SK-N-SH (cell line): ENCODE measurements around the gene PDE4A. TPM values are rescaled to one million over a fixed set of nuclear protein-coding genes. Genes with fewer than 3 reads are reported as not detected.

ENCODE experiments used
- CTCF ChIA-PET: fragments of 300-600, 350-600 bp; formaldehyde crosslinking; extraction: SDS; loops from one replicate; lab custom pipeline; 2021; lab: Yijun Ruan, JAX
- POLR2A ChIA-PET: fragments of 350-600 bp; sonication (Branson Sonifier 250); formaldehyde crosslinking; extraction: SDS; loops from one replicate; lab custom pipeline; 2020; ENCODE audit warnings: antibody characterized with exemption, inconsistent platforms; lab: Yijun Ruan, JAX
- DNase-seq: peaks from one replicate; pipeline ENCODE4 v3.0.0; 2012
- H2AFZ ChIP-seq: fragments of 200-600 bp; sonication (generic); 2 replicates; pipeline ENCODE4 v1.8.1; 2016; ENCODE audit warnings: antibody characterized with exemption, mild to moderate bottlenecking, low read depth
- H3F3A ChIP-seq: fragments of 200-600 bp; sonication (generic); replicated peaks from 2 replicates; pipeline ENCODE3; 2016; ENCODE audit warnings: antibody characterized with exemption, mild to moderate bottlenecking; ENCODE audit not compliant: insufficient read depth
- H3K27ac ChIP-seq, 2 experiments: fragments of 200-500 bp in 1 of 2; fragments of 200-600 bp in 1 of 2; sonication (Bioruptor generic) in 1 of 2; sonication (generic), shearing (Covaris generic) in 1 of 2; 2 replicates each; pipeline versions ENCODE4 v1.5.1 to v1.6.1; 2014 to 2016; ENCODE audit warnings: low read depth in 2 of 2, inconsistent platforms in 1 of 2, low read length in 1 of 2, mild to moderate bottlenecking in 1 of 2, mixed read lengths in 1 of 2
- H3K27me3 ChIP-seq: fragments of 200-600 bp; sonication (generic), shearing (Covaris generic); 2 replicates; pipeline ENCODE4 v1.6.1; 2016; ENCODE audit warnings: mixed run types; ENCODE audit not compliant: insufficient read depth
- H3K36me3 ChIP-seq, 2 experiments: fragments of 200-500 bp in 1 of 2; fragments of 200-600 bp in 1 of 2; sonication (Bioruptor generic) in 1 of 2; sonication (generic) in 1 of 2; replicated peaks in 1 of 2; 2 replicates each; pipeline versions ENCODE3 to v1.5.1; 2014 to 2016; ENCODE audit warnings: low read length in 1 of 2, mild to moderate bottlenecking in 1 of 2; ENCODE audit not compliant: insufficient read depth in 2 of 2, control insufficient read depth in 1 of 2
- H3K4me1 ChIP-seq, 2 experiments: fragments of 200-500 bp in 1 of 2; fragments of 200-600 bp in 1 of 2; sonication (Bioruptor generic) in 1 of 2; sonication (generic), shearing (Covaris generic) in 1 of 2; 2 replicates each; pipeline versions ENCODE4 v1.5.1 to v1.6.1; 2014 to 2016; ENCODE audit warnings: low read depth in 1 of 2, low read length in 1 of 2, mixed run types in 1 of 2; ENCODE audit not compliant: insufficient read depth in 2 of 2, control insufficient read depth in 1 of 2
- H3K4me2 ChIP-seq: fragments of 200-600 bp; sonication (generic), shearing (Covaris generic); 2 replicates; pipeline ENCODE4 v1.6.1; 2017; ENCODE audit warnings: mixed run types
- H3K4me3 ChIP-seq, 2 experiments: fragments of 200-500 bp in 1 of 2; fragments of 200-600 bp in 1 of 2; sonication (Bioruptor generic) in 1 of 2; sonication (generic), shearing (Covaris generic) in 1 of 2; 2 replicates each; pipeline versions ENCODE4 v1.5.1 to v1.8.1; 2014 to 2016; ENCODE audit warnings: low read depth in 2 of 2, inconsistent platforms in 1 of 2, low read length in 1 of 2, mild to moderate bottlenecking in 1 of 2, mixed read lengths in 1 of 2, moderate library complexity in 1 of 2
- H3K79me2 ChIP-seq: fragments of 200-600 bp; sonication (generic); 2 replicates; pipeline ENCODE4 v1.8.1; 2017; ENCODE audit warnings: mild to moderate bottlenecking; ENCODE audit not compliant: insufficient read depth
- H3K9ac ChIP-seq: fragments of 200-600 bp; sonication (generic); 2 replicates; pipeline ENCODE4 v1.6.1; 2017; ENCODE audit warnings: mixed run types
- H3K9me2 ChIP-seq: fragments of 200-600 bp; sonication (generic); 2 replicates; pipeline ENCODE4 v1.6.1; 2017; ENCODE audit warnings: mixed run types
- H3K9me3 ChIP-seq: fragments of 200-600 bp; sonication (generic); 2 replicates; pipeline ENCODE4 v1.6.1; 2017; ENCODE audit warnings: mixed run types, mild to moderate bottlenecking, moderate library complexity
- H4K20me1 ChIP-seq: fragments of 200-600 bp; sonication (generic); 2 replicates; pipeline ENCODE4 v1.6.1; 2017; ENCODE audit warnings: mild to moderate bottlenecking, mixed run types; ENCODE audit not compliant: insufficient read depth
- EP300 ChIP-seq, 2 experiments: IDR thresholded peaks; 2 replicates each; pipeline versions ENCODE4 v1.4.0 to v1.6.1; 2012; ENCODE audit warnings: borderline replicate concordance in 1 of 2, low read depth in 1 of 2, low read length in 1 of 2
- GATA2 ChIP-seq: sonication (generic); formaldehyde crosslinking; IDR thresholded peaks from 2 replicates; pipeline ENCODE4 v1.5.0; 2020; ENCODE audit warnings: mild to moderate bottlenecking, missing genetic modification reagents
- JUND ChIP-seq: IDR thresholded peaks from 2 replicates; pipeline ENCODE4 v1.4.0; 2012
- POLR2AphosphoS5 ChIP-seq: IDR thresholded peaks from 2 replicates; pipeline ENCODE4 v1.6.1; 2012; ENCODE audit warnings: low read depth, low read length
- TAF1 ChIP-seq: IDR thresholded peaks from 2 replicates; pipeline ENCODE4 v1.6.1; 2012; ENCODE audit warnings: low read depth, mild to moderate bottlenecking, low read length, moderate library complexity, borderline replicate concordance
- TCF12 ChIP-seq: IDR thresholded peaks from 2 replicates; pipeline ENCODE4 v1.4.0; 2012
- TEAD4 ChIP-seq: IDR thresholded peaks from 2 replicates; pipeline ENCODE4 v1.4.0; 2012; ENCODE audit warnings: mild to moderate bottlenecking, borderline replicate concordance; ENCODE audit not compliant: insufficient read depth
- YY1 ChIP-seq: IDR thresholded peaks from 2 replicates; pipeline ENCODE4 v1.4.0; 2012; ENCODE audit warnings: low read depth, mild to moderate bottlenecking
- WGBS: methylation state at CpG from one replicate; pipeline ENCODE4 v1.1.6; 2017; ENCODE audit warnings: low lambda C conversion rate; 5-methylcytosine and 5-hydroxymethylcytosine counted together
- polyA plus RNA-seq, 3 experiments: library from polyadenylated mRNA; depleted of rRNA; stranded (reverse); fragments of >200 nt; gene quantifications; 2 replicates each; pipeline ENCODE4 v1.2.3, GENCODE V29; 2012
- TF ChIP-seq, protein P1 (sequence below): IDR thresholded peaks from 2 replicates; pipeline ENCODE4 v1.4.0; 2012; ENCODE audit warnings: low read depth, borderline replicate concordance
- TF ChIP-seq, protein P2 (sequence below): IDR thresholded peaks from 2 replicates; pipeline ENCODE4 v1.6.1; 2012; ENCODE audit warnings: mild to moderate bottlenecking, low read depth, low read length, moderate library complexity
- TF ChIP-seq, protein P3 (sequence below): fragments of 150-350 bp; IDR thresholded peaks from 2 replicates; pipeline ENCODE4 v1.6.1; 2017; ENCODE audit warnings: antibody characterized with exemption, low read length, low read depth, borderline replicate concordance

PDE4A gene
- polyA plus RNA-seq, 1 of the 3 experiments (the other 2 are of a cell fraction) = 2.9 TPM

DNA sequence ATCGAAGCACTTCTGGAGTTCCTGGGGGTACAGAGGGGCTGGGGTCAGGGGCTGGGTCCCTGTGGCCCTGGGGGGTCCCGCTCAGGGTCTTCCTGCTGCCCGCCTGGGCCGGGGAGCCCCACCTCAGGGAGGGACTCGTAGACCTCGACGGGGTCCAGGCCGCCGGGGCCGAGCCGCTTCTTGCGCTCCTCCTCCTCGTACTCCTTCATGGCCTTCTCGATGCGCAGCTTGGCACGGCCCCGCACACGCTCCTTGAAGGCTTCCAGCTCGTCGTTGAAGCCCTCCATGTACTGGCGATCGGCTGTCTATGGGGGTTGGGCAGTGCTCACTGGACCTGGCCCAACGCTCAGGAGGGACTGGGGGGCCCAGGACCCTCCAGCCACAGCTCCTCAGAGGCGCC, 27.2 kb upstream of the PDE4A start:
- no peak for TF ChIP-seq JUND
- TF ChIP-seq YY1 = no peak
- TF ChIP-seq, protein P1, sequence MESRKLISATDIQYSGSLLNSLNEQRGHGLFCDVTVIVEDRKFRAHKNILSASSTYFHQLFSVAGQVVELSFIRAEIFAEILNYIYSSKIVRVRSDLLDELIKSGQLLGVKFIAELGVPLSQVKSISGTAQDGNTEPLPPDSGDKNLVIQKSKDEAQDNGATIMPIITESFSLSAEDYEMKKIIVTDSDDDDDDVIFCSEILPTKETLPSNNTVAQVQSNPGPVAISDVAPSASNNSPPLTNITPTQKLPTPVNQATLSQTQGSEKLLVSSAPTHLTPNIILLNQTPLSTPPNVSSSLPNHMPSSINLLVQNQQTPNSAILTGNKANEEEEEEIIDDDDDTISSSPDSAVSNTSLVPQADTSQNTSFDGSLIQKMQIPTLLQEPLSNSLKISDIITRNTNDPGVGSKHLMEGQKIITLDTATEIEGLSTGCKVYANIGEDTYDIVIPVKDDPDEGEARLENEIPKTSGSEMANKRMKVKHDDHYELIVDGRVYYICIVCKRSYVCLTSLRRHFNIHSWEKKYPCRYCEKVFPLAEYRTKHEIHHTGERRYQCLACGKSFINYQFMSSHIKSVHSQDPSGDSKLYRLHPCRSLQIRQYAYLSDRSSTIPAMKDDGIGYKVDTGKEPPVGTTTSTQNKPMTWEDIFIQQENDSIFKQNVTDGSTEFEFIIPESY = no peak
- TF ChIP-seq GATA2 (CRISPR knock-in tag) = no peak
- H3K36me3 ChIP-seq = peaks cover 17 to 30% of the 10 kb centered on the region in 2 experiments
- WGBS = 93% methylated on average over 19 of the region's 24 CpGs
- ChIA-PET POLR2A (no interaction called here), CTCF (interaction anchor here (0.7 to 20.2 kb wide), 5 partner anchors 9 to 129 kb away, joined by 3 to 596 read pairs (median 5); partner anchors contain the start of genes CDC37 and ICAM1)
- H3K9me2 ChIP-seq = no peaks in the 10 kb centered on the region
- no peak overlapping the region for H2AFZ ChIP-seq
- no peak overlapping the region for H3K9ac ChIP-seq
- DNase-seq = no peak
- peaks cover 23% of the 10 kb centered on the region for H4K20me1 ChIP-seq
- H3K27ac ChIP-seq = no peak overlapping the region
- H3F3A ChIP-seq = peaks cover 31% of the 10 kb centered on the region
- no peak overlapping the region for H3K4me3 ChIP-seq
- no peak overlapping the region for H3K4me2 ChIP-seq
- no peaks in the 10 kb centered on the region for H3K9me3 ChIP-seq
- no peaks in the 10 kb centered on the region for H3K27me3 ChIP-seq
- no peaks in the 10 kb centered on the region for H3K4me1 ChIP-seq
- H3K79me2 ChIP-seq = peaks cover 20% of the 10 kb centered on the region

DNA sequence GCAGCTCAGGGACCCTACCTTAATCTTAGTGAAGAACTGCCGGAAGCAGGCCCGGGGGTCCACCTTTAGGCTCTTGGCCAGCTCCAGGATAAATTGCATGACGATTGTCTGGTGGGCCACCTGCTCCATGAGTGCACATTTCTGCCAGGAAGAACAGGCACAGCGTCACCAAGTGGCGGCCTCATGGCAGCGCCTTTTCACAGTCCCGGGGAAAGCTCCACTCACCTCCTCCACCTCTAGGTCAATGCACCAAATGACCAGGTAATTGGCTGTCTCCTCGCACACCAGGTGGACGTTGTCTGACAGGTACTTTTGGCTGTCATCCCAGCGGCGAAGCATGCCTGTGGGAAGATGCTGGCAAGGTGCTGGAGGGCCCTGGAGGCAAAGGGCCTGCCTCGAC, 25.3 kb upstream of the PDE4A start:
- Histone ChIP-seq H3K79me2 (peaks cover 38% of the 10 kb centered on the region), H4K20me1 (peaks cover 41% of the 10 kb centered on the region)

More for the DNA sequence above, 25.3 kb upstream of the PDE4A start:
- ChIA-PET CTCF (interaction anchor here (1.0 to 3.2 kb wide), 4 partner anchors 8 to 136 kb away, joined by 3 to 13 read pairs (median 6); partner anchors contain the start of gene CDC37), POLR2A (no interaction called here)
- H3F3A ChIP-seq = peaks cover 18% of the 10 kb centered on the region
- TF ChIP-seq, protein P1 = no peak
- no peak for TF ChIP-seq YY1
- TF ChIP-seq TCF12 = no peak
- no peak for TF ChIP-seq POLR2AphosphoS5
- TF ChIP-seq TAF1 = no peak
- TF ChIP-seq TEAD4 = no peak
- no peak for TF ChIP-seq EP300 (IDR thresholded peaks at IDR 0.05; ENCODE audit: borderline replicate concordance in 1 of 2, low read depth in 1 of 2, low read length in 1 of 2)
- TF ChIP-seq, protein P2, sequence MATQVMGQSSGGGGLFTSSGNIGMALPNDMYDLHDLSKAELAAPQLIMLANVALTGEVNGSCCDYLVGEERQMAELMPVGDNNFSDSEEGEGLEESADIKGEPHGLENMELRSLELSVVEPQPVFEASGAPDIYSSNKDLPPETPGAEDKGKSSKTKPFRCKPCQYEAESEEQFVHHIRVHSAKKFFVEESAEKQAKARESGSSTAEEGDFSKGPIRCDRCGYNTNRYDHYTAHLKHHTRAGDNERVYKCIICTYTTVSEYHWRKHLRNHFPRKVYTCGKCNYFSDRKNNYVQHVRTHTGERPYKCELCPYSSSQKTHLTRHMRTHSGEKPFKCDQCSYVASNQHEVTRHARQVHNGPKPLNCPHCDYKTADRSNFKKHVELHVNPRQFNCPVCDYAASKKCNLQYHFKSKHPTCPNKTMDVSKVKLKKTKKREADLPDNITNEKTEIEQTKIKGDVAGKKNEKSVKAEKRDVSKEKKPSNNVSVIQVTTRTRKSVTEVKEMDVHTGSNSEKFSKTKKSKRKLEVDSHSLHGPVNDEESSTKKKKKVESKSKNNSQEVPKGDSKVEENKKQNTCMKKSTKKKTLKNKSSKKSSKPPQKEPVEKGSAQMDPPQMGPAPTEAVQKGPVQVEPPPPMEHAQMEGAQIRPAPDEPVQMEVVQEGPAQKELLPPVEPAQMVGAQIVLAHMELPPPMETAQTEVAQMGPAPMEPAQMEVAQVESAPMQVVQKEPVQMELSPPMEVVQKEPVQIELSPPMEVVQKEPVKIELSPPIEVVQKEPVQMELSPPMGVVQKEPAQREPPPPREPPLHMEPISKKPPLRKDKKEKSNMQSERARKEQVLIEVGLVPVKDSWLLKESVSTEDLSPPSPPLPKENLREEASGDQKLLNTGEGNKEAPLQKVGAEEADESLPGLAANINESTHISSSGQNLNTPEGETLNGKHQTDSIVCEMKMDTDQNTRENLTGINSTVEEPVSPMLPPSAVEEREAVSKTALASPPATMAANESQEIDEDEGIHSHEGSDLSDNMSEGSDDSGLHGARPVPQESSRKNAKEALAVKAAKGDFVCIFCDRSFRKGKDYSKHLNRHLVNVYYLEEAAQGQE = no peak
- TF ChIP-seq, protein P3, sequence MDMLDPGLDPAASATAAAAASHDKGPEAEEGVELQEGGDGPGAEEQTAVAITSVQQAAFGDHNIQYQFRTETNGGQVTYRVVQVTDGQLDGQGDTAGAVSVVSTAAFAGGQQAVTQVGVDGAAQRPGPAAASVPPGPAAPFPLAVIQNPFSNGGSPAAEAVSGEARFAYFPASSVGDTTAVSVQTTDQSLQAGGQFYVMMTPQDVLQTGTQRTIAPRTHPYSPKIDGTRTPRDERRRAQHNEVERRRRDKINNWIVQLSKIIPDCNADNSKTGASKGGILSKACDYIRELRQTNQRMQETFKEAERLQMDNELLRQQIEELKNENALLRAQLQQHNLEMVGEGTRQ = no peak
- no peaks in the 10 kb centered on the region for H3K9me2 ChIP-seq
- H3K9ac ChIP-seq = no peak overlapping the region
- H3K36me3 ChIP-seq = peaks cover 22 to 34% of the 10 kb centered on the region in 2 experiments
- no peak overlapping the region for H2AFZ ChIP-seq
- H3K4me3 ChIP-seq = no peak overlapping the region
- H3K27ac ChIP-seq = no peak overlapping the region
- H3K27me3 ChIP-seq = no peaks in the 10 kb centered on the region
- no peaks in the 10 kb centered on the region for H3K9me3 ChIP-seq
- DNase-seq = no peak
- WGBS = 83% methylated on average over 7 of the region's 12 CpGs
- H3K4me2 ChIP-seq = no peak overlapping the region
- no peaks in the 10 kb centered on the region for H3K4me1 ChIP-seq
